Astrocyte (in vitro differentiated cells and primary cell): Measurements from ENCODE around the gene NLGN1.

Experiments used
- EZH2 ChIP-seq: IDR thresholded peaks from 2 replicates; pipeline ENCODE4 v1.6.1; 2012; ENCODE audit warnings: mild to moderate bottlenecking, low read length, inconsistent platforms; ENCODE audit not compliant: insufficient read depth
- TF ChIP-seq, protein P1 (sequence below): IDR thresholded peaks from 2 replicates; pipeline ENCODE4 v1.5.1; 2011; ENCODE audit warnings: low read depth, mild to moderate bottlenecking, inconsistent platforms, low read length, moderate library complexity; ENCODE audit not compliant: insufficient read depth

DNA sequence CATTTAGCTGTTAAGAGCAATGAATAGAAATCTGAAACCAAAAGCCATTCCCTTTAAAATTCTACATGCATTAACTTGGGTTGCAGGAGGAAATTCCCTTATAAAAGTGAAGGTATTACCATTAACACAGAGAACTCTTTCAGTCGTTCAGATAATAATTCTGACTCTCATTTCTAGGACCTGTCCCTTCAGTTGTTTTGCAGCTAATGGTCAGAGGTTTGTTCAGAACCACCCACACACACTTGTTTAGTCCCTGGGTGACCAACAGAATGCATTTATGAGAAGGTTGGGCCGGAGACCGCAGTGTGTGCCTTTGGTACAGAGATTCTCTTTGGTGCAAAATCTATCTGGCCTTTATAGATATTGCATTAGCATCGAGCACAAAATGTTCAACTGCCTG is 492.5 kb downstream of the NLGN1 start:
- TF ChIP-seq, protein P1, sequence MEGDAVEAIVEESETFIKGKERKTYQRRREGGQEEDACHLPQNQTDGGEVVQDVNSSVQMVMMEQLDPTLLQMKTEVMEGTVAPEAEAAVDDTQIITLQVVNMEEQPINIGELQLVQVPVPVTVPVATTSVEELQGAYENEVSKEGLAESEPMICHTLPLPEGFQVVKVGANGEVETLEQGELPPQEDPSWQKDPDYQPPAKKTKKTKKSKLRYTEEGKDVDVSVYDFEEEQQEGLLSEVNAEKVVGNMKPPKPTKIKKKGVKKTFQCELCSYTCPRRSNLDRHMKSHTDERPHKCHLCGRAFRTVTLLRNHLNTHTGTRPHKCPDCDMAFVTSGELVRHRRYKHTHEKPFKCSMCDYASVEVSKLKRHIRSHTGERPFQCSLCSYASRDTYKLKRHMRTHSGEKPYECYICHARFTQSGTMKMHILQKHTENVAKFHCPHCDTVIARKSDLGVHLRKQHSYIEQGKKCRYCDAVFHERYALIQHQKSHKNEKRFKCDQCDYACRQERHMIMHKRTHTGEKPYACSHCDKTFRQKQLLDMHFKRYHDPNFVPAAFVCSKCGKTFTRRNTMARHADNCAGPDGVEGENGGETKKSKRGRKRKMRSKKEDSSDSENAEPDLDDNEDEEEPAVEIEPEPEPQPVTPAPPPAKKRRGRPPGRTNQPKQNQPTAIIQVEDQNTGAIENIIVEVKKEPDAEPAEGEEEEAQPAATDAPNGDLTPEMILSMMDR, result no peak
- no peak for TF ChIP-seq EZH2
